NOMO-1 (cell line): ENCODE data around the gene SCAMP3.
"Not testable (repeated sequence)": the region's sequence is repeated elsewhere in the genome, so short reads cannot be mapped to it uniquely, and the experiment has no call there.

Experiments used
- DNase-seq, 2 experiments: peaks; one replicate each; lab custom pipeline; 2025; ENCODE audit not compliant: unreplicated experiment in 2 of 2; lab: John Stamatoyannopoulos, UW

SCAMP3 gene

GRCh38 chr1:155261852-155262673 is at the start of gene SCAMP3:
Gene SCAMP3 (minus strand): TSS chr1:155262360. CDS start chr1:155262151, 209 bp downstream.
- DNase-seq = peak; percentile 92 to 96

- no peak for DNase-seq
These were observed 47.4 kb upstream of the SCAMP3 start for GRCh38 chr1:155309423-155310021.

- peak; percentile 97 to 99 for DNase-seq
These were observed 46.6 kb upstream of the SCAMP3 start, which contains the start of gene FDPS for GRCh38 chr1:155308493-155309422. Gene FDPS (plus strand): TSS chr1:155308866. CDS start chr1:155309790, 924 bp downstream.

- peak; percentile 53 to 73 for DNase-seq
These were observed 45.1 kb upstream of the SCAMP3 start for GRCh38 chr1:155307247-155307740.

- no peak for DNase-seq
These were observed 43.8 kb upstream of the SCAMP3 start for GRCh38 chr1:155305881-155306391.

GRCh38 chr1:155304558-155305063 is 42.5 kb upstream of the SCAMP3 start:
- no peak for DNase-seq

- no peak for DNase-seq
These were observed 39.2 kb upstream of the SCAMP3 start, which contains the start of gene PKLR for GRCh38 chr1:155301342-155301841. Gene PKLR (minus strand): TSS chr1:155301438. CDS start chr1:155301395, 43 bp downstream.

GRCh38 chr1:155300553-155301329 is 38.6 kb upstream of the SCAMP3 start:
- no peak for DNase-seq

GRCh38 chr1:155300024-155300423 is 37.9 kb upstream of the SCAMP3 start:
- DNase-seq = no peak

- DNase-seq = no peak
These were observed 35.2 kb upstream of the SCAMP3 start for GRCh38 chr1:155297384-155297783.

- no peak for DNase-seq
These were observed 34.5 kb upstream of the SCAMP3 start for GRCh38 chr1:155296661-155297060.

GRCh38 chr1:155295942-155296267 is 33.7 kb upstream of the SCAMP3 start:
- no peak for DNase-seq

- no peak for DNase-seq
These were observed 33.2 kb upstream of the SCAMP3 start for GRCh38 chr1:155295183-155295941.

GRCh38 chr1:155294520-155295182 is 32.5 kb upstream of the SCAMP3 start:
- no peak for DNase-seq

- no peak for DNase-seq
These were observed 31.1 kb upstream of the SCAMP3 start for GRCh38 chr1:155293086-155293749.

- DNase-seq = not testable (repeated sequence)
These were observed 28.8 kb upstream of the SCAMP3 start for GRCh38 chr1:155291006-155291405.

- DNase-seq = no peak
These were observed 25.9 kb upstream of the SCAMP3 start for GRCh38 chr1:155287987-155288543.
